Measurements from ENCODE around the gene ALDH3A2.
A peak's percentile ranks its signal among the peaks of the same experiment; 100 is the strongest.

The ALDH3A2 gene

GRCh38 chr17:19641687-19642372, 6.7 kb upstream of the ALDH3A2 start:
- POLR2A ChIA-PET: interaction anchor here (0.5 to 1.1 kb wide), 3 partner anchors 23 to 90 kb away, joined by 3 to 4 read pairs (median 3); no protein-coding TSS in a partner anchor
- H3K27ac ChIP-seq (ENCODE audit: insufficient read depth in 1 of 2, low read depth in 1 of 2, low read length in 2 of 2, poor library complexity in 1 of 2, severe bottlenecking in 2 of 2): no peak overlapping the region
- no peaks in the 10 kb centered on the region for H3K36me3 ChIP-seq (ENCODE audit: control insufficient read depth in 4 of 4, insufficient read depth in 4 of 4, low read length in 3 of 4)
- peak in 1 of 3 donors; percentile 6 for DNase-seq
- no peak overlapping the region for H3K4me3 ChIP-seq (ENCODE audit: control insufficient read depth in 1 of 7, extremely low read depth in 1 of 7, insufficient read depth in 4 of 7, low read depth in 2 of 7, low read length in 6 of 7)
- CTCF ChIA-PET: no interaction called here
- H3K27me3 ChIP-seq (replicated peaks in 2 of 5; ENCODE audit: control insufficient read depth in 4 of 5, insufficient read depth in 5 of 5, low read length in 4 of 5): peaks cover 0 to 4% (median 0%) of the 10 kb centered on the region in 5 experiments
- peaks cover 0 to 2% (median under 1%) of the 10 kb centered on the region in 4 experiments for H3K4me1 ChIP-seq (ENCODE audit: control extremely low read depth in 1 of 4, control insufficient read depth in 4 of 4, insufficient read depth in 4 of 4, low read length in 3 of 4)
- H3K9me3 ChIP-seq (ENCODE audit: control extremely low read depth in 1 of 5, control insufficient read depth in 4 of 5, insufficient read depth in 2 of 5, low read depth in 1 of 5, low read length in 4 of 5): peaks cover 0 to 4% (median 0%) of the 10 kb centered on the region in 5 experiments
- WGBS (ENCODE audit: insufficient coverage): 91% methylated on average over 1 of the region's 4 CpGs

GRCh38 chr17:19642373-19642893, 6.1 kb upstream of the ALDH3A2 start:
- WGBS (ENCODE audit: insufficient coverage): no CpG with 5 or more reads among the region's 5 CpGs
- ChIA-PET POLR2A (interaction anchor here (0.9 kb wide), 1 partner anchor 22 kb away, joined by 4 read pairs; no protein-coding TSS in a partner anchor), CTCF (interaction anchor here (1.5 kb wide), 1 partner anchor 120 kb away, joined by 4 read pairs; no protein-coding TSS in a partner anchor)
- peaks cover 0 to 4% (median 0%) of the 10 kb centered on the region in 5 experiments for H3K27me3 ChIP-seq (replicated peaks in 2 of 5; ENCODE audit: control insufficient read depth in 4 of 5, insufficient read depth in 5 of 5, low read length in 4 of 5)
- no peak for DNase-seq
- H3K9me3 ChIP-seq (ENCODE audit: control extremely low read depth in 1 of 5, control insufficient read depth in 4 of 5, insufficient read depth in 2 of 5, low read depth in 1 of 5, low read length in 4 of 5): peaks cover 0 to 4% (median 0%) of the 10 kb centered on the region in 5 experiments
- no peak overlapping the region for H3K27ac ChIP-seq (ENCODE audit: insufficient read depth in 1 of 2, low read depth in 1 of 2, low read length in 2 of 2, poor library complexity in 1 of 2, severe bottlenecking in 2 of 2)
- H3K4me3 ChIP-seq (ENCODE audit: control insufficient read depth in 1 of 7, extremely low read depth in 1 of 7, insufficient read depth in 4 of 7, low read depth in 2 of 7, low read length in 6 of 7): no peak overlapping the region
- H3K36me3 ChIP-seq (ENCODE audit: control insufficient read depth in 4 of 4, insufficient read depth in 4 of 4, low read length in 3 of 4): no peaks in the 10 kb centered on the region
- peaks cover 3 to 8% (median 6%) of the 10 kb centered on the region in 4 experiments for H3K4me1 ChIP-seq (ENCODE audit: control extremely low read depth in 1 of 4, control insufficient read depth in 4 of 4, insufficient read depth in 4 of 4, low read length in 3 of 4)

GRCh38 chr17:19644493-19645210, 3.9 kb upstream of the ALDH3A2 start:
- ChIA-PET POLR2A (no interaction called here), CTCF (interaction anchor here (0.6 to 2.3 kb wide), 4 partner anchors 11 to 122 kb away, joined by 3 to 5 read pairs (median 4); no protein-coding TSS in a partner anchor)
- no peak overlapping the region for H3K27ac ChIP-seq (ENCODE audit: insufficient read depth in 1 of 2, low read depth in 1 of 2, low read length in 2 of 2, poor library complexity in 1 of 2, severe bottlenecking in 2 of 2)
- H3K9me3 ChIP-seq (ENCODE audit: control extremely low read depth in 1 of 5, control insufficient read depth in 4 of 5, insufficient read depth in 2 of 5, low read depth in 1 of 5, low read length in 4 of 5): no peaks in the 10 kb centered on the region
- no peak for DNase-seq
- no peaks in the 10 kb centered on the region for H3K36me3 ChIP-seq (ENCODE audit: control insufficient read depth in 4 of 4, insufficient read depth in 4 of 4, low read length in 3 of 4)
- H3K4me1 ChIP-seq (ENCODE audit: control extremely low read depth in 1 of 4, control insufficient read depth in 4 of 4, insufficient read depth in 4 of 4, low read length in 3 of 4): peaks cover 10 to 29% (median 25%) of the 10 kb centered on the region in 4 experiments
- H3K4me3 ChIP-seq (ENCODE audit: control insufficient read depth in 1 of 7, extremely low read depth in 1 of 7, insufficient read depth in 4 of 7, low read depth in 2 of 7, low read length in 6 of 7): no peak overlapping the region
- WGBS (ENCODE audit: insufficient coverage): 90% methylated on average over 2 of the region's 5 CpGs
- H3K27me3 ChIP-seq (replicated peaks in 2 of 5; ENCODE audit: control insufficient read depth in 4 of 5, insufficient read depth in 5 of 5, low read length in 4 of 5): peaks cover 0 to 3% (median 0%) of the 10 kb centered on the region in 5 experiments

GRCh38 chr17:19645734-19646201, 2.8 kb upstream of the ALDH3A2 start:
- Histone ChIP-seq H3K4me1 (ENCODE audit: control extremely low read depth in 1 of 4, control insufficient read depth in 4 of 4, insufficient read depth in 4 of 4, low read length in 3 of 4) (peaks cover 10 to 32% (median 28%) of the 10 kb centered on the region in 4 experiments), H3K27me3 (replicated peaks in 2 of 5; ENCODE audit: control insufficient read depth in 4 of 5, insufficient read depth in 5 of 5, low read length in 4 of 5) (peaks cover 0 to 3% (median 0%) of the 10 kb centered on the region in 5 experiments), H3K9me3 (ENCODE audit: control extremely low read depth in 1 of 5, control insufficient read depth in 4 of 5, insufficient read depth in 2 of 5, low read depth in 1 of 5, low read length in 4 of 5) (no peaks in the 10 kb centered on the region), H3K27ac (ENCODE audit: insufficient read depth in 1 of 2, low read depth in 1 of 2, low read length in 2 of 2, poor library complexity in 1 of 2, severe bottlenecking in 2 of 2) (no peak overlapping the region), H3K4me3 (ENCODE audit: control insufficient read depth in 1 of 7, extremely low read depth in 1 of 7, insufficient read depth in 4 of 7, low read depth in 2 of 7, low read length in 6 of 7) (no peak overlapping the region), H3K36me3 (ENCODE audit: control insufficient read depth in 4 of 4, insufficient read depth in 4 of 4, low read length in 3 of 4) (no peaks in the 10 kb centered on the region)
- WGBS (ENCODE audit: insufficient coverage): 80% methylated on average over 1 of the region's 4 CpGs
- CTCF ChIA-PET: interaction anchor here (1.2 to 2.3 kb wide), 5 partner anchors 11 to 134 kb away, joined by 3 to 6 read pairs (median 3); no protein-coding TSS in a partner anchor
- POLR2A ChIA-PET: no interaction called here
- DNase-seq: peak in 2 of 3 donors; percentile 47 to 55

- POLR2A ChIA-PET: interaction anchor here (1.1 kb wide), 1 partner anchor 25 kb away, joined by 4 read pairs; no protein-coding TSS in a partner anchor
- no peak overlapping the region for H3K27ac ChIP-seq (ENCODE audit: insufficient read depth in 1 of 2, low read depth in 1 of 2, low read length in 2 of 2, poor library complexity in 1 of 2, severe bottlenecking in 2 of 2)
- peak in 2 of 3 donors; percentile 40 to 58 for DNase-seq
Observed at GRCh38 chr17:19646788-19647696, 1.5 kb upstream of the ALDH3A2 start.

More at GRCh38 chr17:19646788-19647696, 1.5 kb upstream of the ALDH3A2 start:
- H3K36me3 ChIP-seq (ENCODE audit: control insufficient read depth in 4 of 4, insufficient read depth in 4 of 4, low read length in 3 of 4): no peaks in the 10 kb centered on the region
- H3K9me3 ChIP-seq (ENCODE audit: control extremely low read depth in 1 of 5, control insufficient read depth in 4 of 5, insufficient read depth in 2 of 5, low read depth in 1 of 5, low read length in 4 of 5): no peaks in the 10 kb centered on the region
- H3K4me1 ChIP-seq (ENCODE audit: control extremely low read depth in 1 of 4, control insufficient read depth in 4 of 4, insufficient read depth in 4 of 4, low read length in 3 of 4): peaks cover 10 to 32% (median 28%) of the 10 kb centered on the region in 4 experiments
- no peaks in the 10 kb centered on the region for H3K27me3 ChIP-seq (replicated peaks in 2 of 5; ENCODE audit: control insufficient read depth in 4 of 5, insufficient read depth in 5 of 5, low read length in 4 of 5)
- WGBS (ENCODE audit: insufficient coverage): 100% methylated on average over 1 of the region's 4 CpGs
- CTCF ChIA-PET: interaction anchor here (0.9 to 2.4 kb wide), 13 partner anchors 10 to 284 kb away, joined by 3 to 13 read pairs (median 3); partner anchors contain the start of gene B9D1
- peak overlapping the region in 2 of 7 experiments; percentile 84 to 89 for H3K4me3 ChIP-seq (ENCODE audit: control insufficient read depth in 1 of 7, extremely low read depth in 1 of 7, insufficient read depth in 4 of 7, low read depth in 2 of 7, low read length in 6 of 7)
